Stimulated activated effector memory CD8-positive, alpha-beta T cell treated with anti-CD3 and anti-CD28 coated beads, Interleukin-12 subunit alpha, Interleukin-12 subunit beta, amount 100 ng/mL, for 72 hours (primary cell): ENCODE results near the gene KCNG2.

Experiments
- ATAC-seq: fragments of 150-1000 bp; cut with Tn5 transposase; 2 replicates; pipeline ENCODE4 v1.10.0; 2021
- DNase-seq, 2 donors: peaks; one replicate each; pipeline ENCODE4 v3.0.0; 2021 to 2022; ENCODE audit warnings: low spot score in 2 of 2
- H3K27ac Mint-ChIP-seq: one replicate; pipeline ENCODE4 v1.8.0; 2022; ENCODE audit warnings: mild to moderate bottlenecking, mixed read lengths
- H3K36me3 Mint-ChIP-seq: one replicate; pipeline ENCODE4 v1.8.0; 2022; ENCODE audit warnings: mild to moderate bottlenecking, mixed read lengths
- H3K4me1 Mint-ChIP-seq: one replicate; pipeline ENCODE4 v1.8.0; 2022; ENCODE audit warnings: mixed read lengths
- H3K4me3 Mint-ChIP-seq: one replicate; pipeline ENCODE4 v1.8.0; 2022; ENCODE audit warnings: mild to moderate bottlenecking, mixed read lengths
- H3K9me3 Mint-ChIP-seq: one replicate; pipeline ENCODE4 v1.8.0; 2022; ENCODE audit warnings: mixed read lengths

KCNG2 gene

DNA sequence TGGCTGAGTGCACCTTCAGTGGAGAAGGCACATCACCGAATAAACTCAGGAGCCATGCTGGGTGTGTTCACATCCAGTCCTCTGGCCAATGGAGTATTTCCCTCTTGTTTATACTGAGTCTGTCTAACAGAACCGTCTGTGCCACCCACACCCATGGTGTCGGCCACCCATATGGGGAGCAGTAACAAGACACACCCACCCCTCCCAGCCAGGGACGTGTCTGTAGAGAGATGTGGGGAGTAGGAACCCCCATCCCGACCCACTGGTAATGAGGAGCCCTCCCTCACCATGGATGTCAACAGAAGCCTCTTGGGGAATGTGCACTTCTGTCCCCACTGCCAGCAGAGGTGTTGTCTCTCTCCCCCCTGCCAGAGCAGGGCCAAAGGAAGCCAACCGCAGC is 37.1 kb downstream of the KCNG2 start:
- ATAC-seq (no peak), DNase-seq (no peak)
- Mint-ChIP-seq H3K36me3 (no peaks in the 10 kb centered on the region), H3K4me1 (no peaks in the 10 kb centered on the region), H3K9me3 (no peaks in the 10 kb centered on the region), H3K4me3 (no peak overlapping the region), H3K27ac (no peak overlapping the region)

DNA sequence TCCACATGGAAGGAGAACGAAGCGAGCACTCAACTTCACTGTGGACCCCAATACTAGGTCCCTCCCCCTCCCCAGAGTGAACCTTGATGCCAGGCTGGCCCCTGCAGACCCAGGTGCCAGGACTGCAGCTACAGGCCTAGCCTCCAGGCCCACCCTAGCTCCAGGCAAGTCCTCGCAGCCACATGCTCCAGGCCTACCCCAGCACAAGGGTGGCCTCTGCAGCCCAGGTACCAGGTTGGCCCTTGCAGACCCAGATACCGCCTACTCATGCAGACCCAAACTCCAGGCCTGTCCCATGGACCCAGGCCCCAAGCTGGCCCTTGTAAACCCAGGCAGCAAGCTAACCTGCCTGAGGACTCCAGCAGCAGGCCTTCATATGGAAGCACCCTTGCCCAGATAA is 44.2 kb downstream of the KCNG2 start:
- Mint-ChIP-seq H3K4me1 (no peaks in the 10 kb centered on the region), H3K36me3 (no peaks in the 10 kb centered on the region), H3K27ac (no peak overlapping the region), H3K4me3 (no peak overlapping the region), H3K9me3 (peaks cover 5% of the 10 kb centered on the region)
- ATAC-seq (no peak), DNase-seq (no peak)

GRCh38 chr18:79844999-79845563 is 47.3 kb downstream of the KCNG2 start:
- Mint-ChIP-seq H3K9me3 (peaks cover 5% of the 10 kb centered on the region), H3K36me3 (no peaks in the 10 kb centered on the region), H3K4me3 (no peak overlapping the region), H3K27ac (no peak overlapping the region), H3K4me1 (no peaks in the 10 kb centered on the region)
- ATAC-seq (no peak), DNase-seq (no peak)

DNA sequence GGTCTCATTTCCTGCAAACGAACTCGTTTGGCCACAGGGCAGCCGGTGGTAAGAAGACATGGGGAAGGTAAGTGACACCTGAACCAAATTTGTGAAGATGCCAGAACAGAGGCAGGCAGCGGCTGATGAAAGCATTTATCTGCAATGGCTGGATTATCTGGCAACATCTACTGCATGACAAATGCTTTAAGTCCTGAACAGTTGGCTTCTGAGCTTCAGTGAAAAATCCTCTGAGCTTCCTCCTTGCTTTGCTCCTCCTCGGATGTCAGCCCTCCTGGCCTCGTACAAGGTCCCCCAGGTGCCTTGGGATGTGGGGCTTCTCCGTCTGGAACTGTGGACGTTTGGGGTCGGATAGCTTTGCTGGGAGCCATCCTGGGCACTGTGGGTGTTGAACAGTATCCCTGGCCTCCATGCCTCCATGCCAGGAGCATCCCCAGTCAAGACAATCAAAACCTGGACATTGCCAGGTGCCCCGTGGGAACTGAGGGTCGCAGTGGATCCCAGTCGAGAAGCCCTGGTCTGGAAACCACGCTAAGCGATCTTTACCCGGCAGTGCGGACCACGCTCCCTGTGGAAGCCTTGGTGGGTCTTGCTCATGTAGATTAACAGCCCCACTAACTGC is 49.3 kb downstream of the KCNG2 start:
- H3K4me1 Mint-ChIP-seq, result no peaks in the 10 kb centered on the region
- no peaks in the 10 kb centered on the region for H3K36me3 Mint-ChIP-seq
- no peak overlapping the region for H3K27ac Mint-ChIP-seq
- H3K4me3 Mint-ChIP-seq, result no peak overlapping the region
- ATAC-seq, result no peak
- H3K9me3 Mint-ChIP-seq, result peaks cover 5% of the 10 kb centered on the region
- no peak for DNase-seq

DNA sequence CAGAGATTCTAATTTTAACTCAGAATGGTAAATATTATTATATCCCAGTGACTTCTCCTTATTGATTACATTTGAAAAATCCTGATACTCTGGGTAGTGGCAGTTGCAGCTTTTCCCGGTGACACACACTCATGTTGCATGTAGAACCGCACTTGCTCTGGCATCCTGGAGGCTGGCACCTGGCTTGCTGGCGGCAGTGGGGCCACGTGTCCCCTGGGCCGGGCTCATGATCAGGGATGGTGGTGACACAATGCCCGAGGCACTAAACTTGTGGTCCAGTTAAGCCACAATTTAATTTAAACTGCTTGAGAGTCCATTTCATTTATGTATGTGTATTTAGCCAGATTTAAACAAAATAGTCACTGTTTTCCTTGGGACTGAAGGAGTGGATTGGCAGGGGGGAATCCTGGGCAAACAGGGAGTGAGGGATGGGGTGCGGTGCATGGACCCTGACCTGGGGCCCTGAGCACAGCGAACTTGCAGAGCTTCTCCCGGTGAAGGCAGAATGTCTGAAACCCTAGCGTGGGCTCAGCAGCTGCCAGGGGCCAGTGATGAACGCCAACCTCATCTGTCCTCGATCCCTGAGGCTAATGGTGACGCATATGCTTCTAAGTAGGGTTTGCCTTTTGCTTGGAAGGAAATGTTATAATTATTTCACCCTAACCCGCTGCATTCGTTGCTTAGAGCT is 50.0 kb downstream of the KCNG2 start:
- no peaks in the 10 kb centered on the region for H3K36me3 Mint-ChIP-seq
- no peak overlapping the region for H3K4me3 Mint-ChIP-seq
- no peaks in the 10 kb centered on the region for H3K4me1 Mint-ChIP-seq
- H3K27ac Mint-ChIP-seq, result no peak overlapping the region
- ATAC-seq (no peak), DNase-seq (no peak)
- no peaks in the 10 kb centered on the region for H3K9me3 Mint-ChIP-seq

DNA sequence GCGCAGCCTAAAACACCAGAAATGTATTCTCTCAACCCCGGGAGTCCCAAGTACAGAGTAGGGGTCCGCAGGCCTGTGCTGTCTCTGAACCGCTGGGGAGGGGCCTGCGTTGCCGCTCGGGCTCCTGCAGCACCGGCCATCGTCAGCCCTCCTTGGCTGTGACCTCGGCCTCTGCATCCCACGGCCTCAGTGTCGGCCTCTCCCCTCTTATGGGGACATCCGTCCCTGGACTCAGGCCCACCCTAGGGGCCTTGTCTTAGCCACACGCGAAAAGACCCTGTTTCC is 50.5 kb downstream of the KCNG2 start:
- H3K9me3 Mint-ChIP-seq, result no peaks in the 10 kb centered on the region
- no peak overlapping the region for H3K4me3 Mint-ChIP-seq
- no peaks in the 10 kb centered on the region for H3K4me1 Mint-ChIP-seq
- ATAC-seq (no peak), DNase-seq (no peak)
- no peaks in the 10 kb centered on the region for H3K36me3 Mint-ChIP-seq
- no peak overlapping the region for H3K27ac Mint-ChIP-seq

DNA sequence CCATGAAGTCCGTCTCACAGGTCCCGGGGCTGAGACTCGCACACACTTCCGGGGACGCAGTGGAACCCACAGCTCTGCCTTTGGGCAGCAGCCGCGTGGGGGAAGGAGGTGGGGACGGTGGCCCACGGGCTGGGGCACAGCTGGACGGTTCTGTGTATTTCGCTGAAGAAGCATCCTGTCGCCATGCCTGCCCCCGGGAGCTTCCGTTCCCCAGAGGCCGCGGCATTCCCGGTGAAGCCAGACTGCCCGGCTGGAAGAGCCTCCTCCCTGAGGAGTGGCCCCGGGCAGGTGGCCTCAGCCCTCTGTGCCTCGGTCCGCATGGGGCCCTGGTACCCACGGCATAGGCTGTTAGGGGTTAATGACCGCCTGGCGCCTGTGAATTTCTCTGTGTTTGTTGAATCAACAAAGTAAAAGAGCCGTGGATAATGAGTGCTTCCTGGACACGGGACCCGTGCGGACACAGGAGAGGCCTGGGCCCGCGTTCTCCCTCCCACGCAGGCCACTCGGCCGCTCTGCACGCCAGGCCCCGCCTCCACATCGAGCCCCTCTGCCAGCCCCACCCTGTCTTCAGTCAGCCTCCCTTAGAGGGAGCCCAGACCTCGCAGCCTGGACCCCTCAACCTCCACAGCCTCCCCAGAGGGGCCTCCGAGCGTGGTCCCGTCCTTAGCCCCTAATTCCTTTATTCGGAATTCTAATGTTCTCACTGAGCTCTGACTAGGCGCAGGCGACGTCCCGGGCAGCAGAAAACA is 51.0 kb downstream of the KCNG2 start:
- Mint-ChIP-seq H3K9me3 (no peaks in the 10 kb centered on the region), H3K27ac (no peak overlapping the region), H3K4me1 (no peaks in the 10 kb centered on the region), H3K36me3 (no peaks in the 10 kb centered on the region), H3K4me3 (no peak overlapping the region)
- DNase-seq, result no peak
- ATAC-seq, result no peak

DNA sequence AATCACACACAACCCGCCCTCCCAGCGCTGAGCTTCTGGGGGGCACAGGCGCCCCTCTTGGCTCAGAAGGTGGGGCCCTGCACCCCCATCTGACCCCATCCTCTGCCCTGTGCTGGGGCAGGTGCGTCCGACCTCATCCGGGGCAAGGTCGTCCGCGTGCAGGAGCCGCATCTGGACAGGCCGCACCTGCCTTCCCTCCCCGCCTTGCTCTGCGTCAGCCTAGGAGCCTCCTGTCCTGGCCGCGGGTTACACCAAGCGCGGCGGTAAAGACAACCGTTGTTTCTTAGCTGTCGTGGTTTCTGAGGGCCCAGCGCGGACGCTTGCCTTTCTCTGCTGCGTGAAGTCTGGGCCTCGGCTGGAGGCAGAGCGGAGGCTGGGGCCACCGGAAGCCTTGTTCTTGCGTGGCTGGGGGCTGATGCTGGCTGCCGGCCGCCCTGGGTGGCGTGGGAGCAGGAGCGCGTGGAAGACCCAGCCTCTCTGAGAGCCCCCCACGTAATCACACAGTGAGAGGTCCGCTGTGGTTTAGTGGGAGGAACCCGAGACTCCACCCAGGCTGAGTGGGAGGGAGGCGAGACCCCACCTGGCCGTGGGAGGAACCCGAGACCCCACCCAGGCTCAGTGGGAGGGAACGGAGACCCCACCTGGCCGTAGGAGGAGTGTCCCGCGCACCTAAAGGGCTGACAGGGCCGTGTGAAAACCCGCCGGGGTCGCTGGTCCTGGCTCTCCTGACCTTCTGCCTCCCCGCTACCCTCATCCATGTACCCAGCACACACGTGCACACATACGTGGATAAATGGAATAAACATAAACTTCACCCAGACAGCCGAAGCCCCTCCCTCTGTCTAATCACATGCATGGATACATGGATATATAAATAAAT is 51.8 kb downstream of the KCNG2 start:
- DNase-seq (no peak), ATAC-seq (no peak)
- H3K9me3 Mint-ChIP-seq, result no peaks in the 10 kb centered on the region
- H3K4me3 Mint-ChIP-seq, result no peak overlapping the region
- no peak overlapping the region for H3K27ac Mint-ChIP-seq
- H3K4me1 Mint-ChIP-seq, result no peaks in the 10 kb centered on the region
- no peaks in the 10 kb centered on the region for H3K36me3 Mint-ChIP-seq

DNA sequence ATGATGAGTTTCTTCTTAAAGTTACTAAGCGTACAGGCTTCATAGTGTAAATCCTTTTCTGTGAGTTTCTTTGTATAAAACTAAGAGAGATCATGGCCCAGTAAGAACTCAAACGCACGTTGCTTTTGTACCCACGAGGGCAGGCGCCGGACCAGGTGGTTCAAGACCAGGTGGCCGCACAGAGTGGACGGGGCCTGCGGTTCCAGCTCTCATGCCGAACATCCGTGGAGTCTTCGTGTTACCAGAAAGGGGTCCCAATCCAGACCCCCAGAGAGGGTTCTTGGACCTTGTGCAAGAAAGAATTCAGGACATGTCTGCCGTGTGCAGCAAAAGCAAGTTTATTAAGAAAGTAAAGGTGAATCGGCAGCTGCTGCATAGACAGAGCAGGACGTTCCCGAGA is 53.0 kb downstream of the KCNG2 start:
- no peaks in the 10 kb centered on the region for H3K4me1 Mint-ChIP-seq
- DNase-seq (no peak), ATAC-seq (no peak)
- no peak overlapping the region for H3K4me3 Mint-ChIP-seq
- no peaks in the 10 kb centered on the region for H3K36me3 Mint-ChIP-seq
- H3K9me3 Mint-ChIP-seq, result no peaks in the 10 kb centered on the region
- H3K27ac Mint-ChIP-seq, result no peak overlapping the region

- H3K4me1 Mint-ChIP-seq, result no peaks in the 10 kb centered on the region
- DNase-seq (no peak), ATAC-seq (no peak)
- H3K4me3 Mint-ChIP-seq, result no peak overlapping the region
- H3K27ac Mint-ChIP-seq, result no peak overlapping the region
- no peaks in the 10 kb centered on the region for H3K36me3 Mint-ChIP-seq
- no peaks in the 10 kb centered on the region for H3K9me3 Mint-ChIP-seq
Measured at GRCh38 chr18:79851489-79851888, 53.8 kb downstream of the KCNG2 start.

DNA sequence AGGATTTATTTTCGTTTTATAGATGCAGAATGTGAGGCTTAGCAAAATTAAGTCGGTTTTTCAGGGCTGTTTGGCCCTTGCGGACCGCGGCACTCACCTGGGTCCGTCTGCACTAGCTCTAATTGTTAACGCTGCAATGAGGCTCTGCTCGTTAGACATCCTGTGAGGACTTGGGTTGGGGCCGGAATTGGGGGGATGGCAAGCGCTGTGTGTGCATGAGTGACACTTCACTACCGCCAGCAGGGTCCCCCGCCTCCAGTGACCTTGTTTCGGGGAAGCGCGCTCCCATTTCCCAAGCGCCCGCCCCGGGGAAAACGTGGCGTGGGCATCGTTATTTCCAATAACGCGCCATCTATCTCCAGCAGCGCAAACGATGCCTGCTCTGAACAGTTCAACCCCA is 54.2 kb downstream of the KCNG2 start:
- no peak overlapping the region for H3K4me3 Mint-ChIP-seq
- H3K36me3 Mint-ChIP-seq, result no peaks in the 10 kb centered on the region
- DNase-seq (no peak), ATAC-seq (no peak)
- no peaks in the 10 kb centered on the region for H3K9me3 Mint-ChIP-seq
- H3K27ac Mint-ChIP-seq, result no peak overlapping the region
- peaks cover under 1% of the 10 kb centered on the region for H3K4me1 Mint-ChIP-seq

GRCh38 chr18:79852561-79853302 is 55.0 kb downstream of the KCNG2 start:
- no peak overlapping the region for H3K4me3 Mint-ChIP-seq
- H3K27ac Mint-ChIP-seq, result no peak overlapping the region
- H3K4me1 Mint-ChIP-seq, result peaks cover 7% of the 10 kb centered on the region
- H3K36me3 Mint-ChIP-seq, result no peaks in the 10 kb centered on the region
- DNase-seq (no peak), ATAC-seq (no peak)
- H3K9me3 Mint-ChIP-seq, result no peaks in the 10 kb centered on the region

- Mint-ChIP-seq H3K4me3 (no peak overlapping the region), H3K36me3 (no peaks in the 10 kb centered on the region), H3K9me3 (no peaks in the 10 kb centered on the region), H3K27ac (no peak overlapping the region), H3K4me1 (peaks cover 7% of the 10 kb centered on the region)
- peak; percentile 11 for ATAC-seq
- DNase-seq, result no peak
Measured at GRCh38 chr18:79853303-79853992, 55.7 kb downstream of the KCNG2 start.

- H3K9me3 Mint-ChIP-seq, result no peaks in the 10 kb centered on the region
- ATAC-seq (no peak), DNase-seq (no peak)
- H3K4me3 Mint-ChIP-seq, result no peak overlapping the region
- H3K36me3 Mint-ChIP-seq, result no peaks in the 10 kb centered on the region
- H3K27ac Mint-ChIP-seq, result no peak overlapping the region
- H3K4me1 Mint-ChIP-seq, result peaks cover 7% of the 10 kb centered on the region
Measured at GRCh38 chr18:79853993-79854364, 56.2 kb downstream of the KCNG2 start.
